ENCODE results near the gene RSBN1. TPM values are rescaled to one million over a fixed set of nuclear protein-coding genes. Genes with fewer than 3 reads are reported as not detected.

RSBN1 gene
- total and polyA plus RNA-seq, 9 of the 15 experiments (the other 6 are each of a cell fraction or from before 2014, with no cell fraction given): 4.5 to 24.3 (median 13.0) TPM

GRCh38 chr1:113809670-113810602 is 2.3 kb downstream of the RSBN1 start (continued):
- TF ChIP-seq ZNF518B (CRISPR knock-in tag; IDR thresholded peaks at IDR 0.05): no peak
- TF ChIP-seq ZNF3 (CRISPR knock-in tag; IDR thresholded peaks at IDR 0.05): no peak
- TF ChIP-seq CBX3 (IDR thresholded peaks at IDR 0.05; ENCODE audit: borderline replicate concordance in 1 of 2, low read length in 2 of 2): no peak
- no peak for TF ChIP-seq CBFB (CRISPR knock-in tag; IDR thresholded peaks at IDR 0.05)
- TF ChIP-seq ZNF282 (CRISPR knock-in tag; IDR thresholded peaks at IDR 0.05): no peak
- no peak for TF ChIP-seq HNRNPH1 (optimal IDR thresholded peaks at IDR 0.05; ENCODE audit: low read depth, low read length)
- peak; percentile 19; the same call in 1 of the 2 replicates for TF ChIP-seq ZFX (CRISPR knock-in tag; IDR thresholded peaks at IDR 0.05)
- no peak for TF ChIP-seq ZNF395 (CRISPR knock-in tag; IDR thresholded peaks at IDR 0.05)
- TF ChIP-seq KDM5B (IDR thresholded peaks at IDR 0.05; ENCODE audit: insufficient replicate concordance, low read depth, low read length): no peak
- TF ChIP-seq SMAD1 (IDR thresholded peaks at IDR 0.05; ENCODE audit: low read depth, low read length, partially characterized antibody): no peak
- no peak for TF ChIP-seq ZNF717 (CRISPR knock-in tag; IDR thresholded peaks at IDR 0.05)
- peak; percentile 54; the same call in 1 of the 2 replicates for TF ChIP-seq SMARCE1 (IDR thresholded peaks at IDR 0.05)
- no peak for TF ChIP-seq SAFB2 (IDR thresholded peaks at IDR 0.05; ENCODE audit: borderline replicate concordance, low read depth, low read length, severe bottlenecking)
- TF ChIP-seq MECOM (CRISPR knock-in tag; IDR thresholded peaks at IDR 0.05): no peak
- TF ChIP-seq RAD21 (CRISPR knock-in tag; conservative IDR thresholded peaks at IDR 0.05 in 1 of 2, IDR thresholded peaks at IDR 0.05 in 1 of 2): no peak
- TF ChIP-seq FOXA3 (CRISPR knock-in tag; conservative IDR thresholded peaks at IDR 0.05 in 1 of 2, IDR thresholded peaks at IDR 0.05 in 1 of 2): peak; percentile 73 to 74; a peak in 3 of 4 replicates
- TF ChIP-seq GATAD2A (IDR thresholded peaks at IDR 0.05): no peak
- TF ChIP-seq CREB3L1 (IDR thresholded peaks at IDR 0.05; ENCODE audit: borderline replicate concordance, low read depth): no peak
- TF ChIP-seq RBM15 (IDR thresholded peaks at IDR 0.05; ENCODE audit: insufficient read depth, low read length): no peak
